ENCODE results near the gene GPANK1.

Gene GPANK1

GRCh38 chr6:31686483-31686882, 21.7 kb upstream of the GPANK1 start:
- Histone ChIP-seq H3F3A (ENCODE audit: insufficient read depth, low read length) (no peaks in the 10 kb centered on the region), H3K9me2 (ENCODE audit: low read depth, low read length) (no peaks in the 10 kb centered on the region), H3K4me3 (ENCODE audit: low read depth, low read length, poor library complexity, severe bottlenecking) (no peak overlapping the region), H2AFZ (ENCODE audit: low read length) (no peak overlapping the region), H3K36me3 (ENCODE audit: insufficient read depth, low read length) (peaks cover 46% of the 10 kb centered on the region), H3K9ac (ENCODE audit: low read length) (no peak overlapping the region), H3K79me2 (ENCODE audit: insufficient read depth, low read length) (no peaks in the 10 kb centered on the region), H3K9me3 (ENCODE audit: low read length) (no peaks in the 10 kb centered on the region), H3K27me3 (ENCODE audit: insufficient read depth, low read length) (no peaks in the 10 kb centered on the region), H3K27ac (ENCODE audit: low read depth, low read length, poor library complexity, severe bottlenecking) (no peak overlapping the region), H3K4me2 (ENCODE audit: low read length) (no peak overlapping the region), H3K4me1 (ENCODE audit: insufficient read depth, low read length, severe bottlenecking) (peaks cover 9% of the 10 kb centered on the region), H4K20me1 (ENCODE audit: insufficient read depth, low read length) (no peaks in the 10 kb centered on the region)
- TF ChIP-seq EZH2 (IDR thresholded peaks at IDR 0.05; ENCODE audit: borderline replicate concordance, low read length) (no peak), CTCF (IDR thresholded peaks at IDR 0.05; ENCODE audit: low read length) (no peak)

- Histone ChIP-seq H3K4me1 (ENCODE audit: insufficient read depth, low read length, severe bottlenecking) (peaks cover 12% of the 10 kb centered on the region), H3K9me3 (ENCODE audit: low read length) (no peaks in the 10 kb centered on the region), H4K20me1 (ENCODE audit: insufficient read depth, low read length) (no peaks in the 10 kb centered on the region), H3K9me2 (ENCODE audit: low read depth, low read length) (no peaks in the 10 kb centered on the region), H3K27me3 (ENCODE audit: insufficient read depth, low read length) (no peaks in the 10 kb centered on the region), H3K27ac (ENCODE audit: low read depth, low read length, poor library complexity, severe bottlenecking) (no peak overlapping the region), H3K79me2 (ENCODE audit: insufficient read depth, low read length) (no peaks in the 10 kb centered on the region), H3F3A (ENCODE audit: insufficient read depth, low read length) (no peaks in the 10 kb centered on the region), H2AFZ (ENCODE audit: low read length) (no peak overlapping the region), H3K4me3 (ENCODE audit: low read depth, low read length, poor library complexity, severe bottlenecking) (no peak overlapping the region), H3K9ac (ENCODE audit: low read length) (no peak overlapping the region), H3K4me2 (ENCODE audit: low read length) (no peak overlapping the region), H3K36me3 (ENCODE audit: insufficient read depth, low read length) (peaks cover 30% of the 10 kb centered on the region)
- TF ChIP-seq CTCF (IDR thresholded peaks at IDR 0.05; ENCODE audit: low read length), result no peak
- no peak for TF ChIP-seq EZH2 (IDR thresholded peaks at IDR 0.05; ENCODE audit: borderline replicate concordance, low read length)
Observed at GRCh38 chr6:31683591-31683990, 18.8 kb upstream of the GPANK1 start.

- peak overlapping the region; percentile 30; the same call in 1 of the 2 replicates for H3K9ac ChIP-seq (ENCODE audit: low read length)
- no peaks in the 10 kb centered on the region for H3K27me3 ChIP-seq (ENCODE audit: insufficient read depth, low read length)
- no peaks in the 10 kb centered on the region for H3K9me2 ChIP-seq (ENCODE audit: low read depth, low read length)
- H3K9me3 ChIP-seq (ENCODE audit: low read length), result no peaks in the 10 kb centered on the region
- no peaks in the 10 kb centered on the region for H3K79me2 ChIP-seq (ENCODE audit: insufficient read depth, low read length)
- H3F3A ChIP-seq (ENCODE audit: insufficient read depth, low read length), result no peaks in the 10 kb centered on the region
- H2AFZ ChIP-seq (ENCODE audit: low read length), result no peak overlapping the region
- peaks cover 16% of the 10 kb centered on the region for H3K4me1 ChIP-seq (ENCODE audit: insufficient read depth, low read length, severe bottlenecking)
- no peaks in the 10 kb centered on the region for H4K20me1 ChIP-seq (ENCODE audit: insufficient read depth, low read length)
- TF ChIP-seq CTCF (IDR thresholded peaks at IDR 0.05; ENCODE audit: low read length), result no peak
- H3K27ac ChIP-seq (ENCODE audit: low read depth, low read length, poor library complexity, severe bottlenecking), result no peak overlapping the region
- H3K4me2 ChIP-seq (ENCODE audit: low read length), result peak overlapping the region; percentile 69
- peak overlapping the region; percentile 49 for H3K4me3 ChIP-seq (ENCODE audit: low read depth, low read length, poor library complexity, severe bottlenecking)
- peaks cover 6% of the 10 kb centered on the region; the same call in 1 of the 2 replicates for H3K36me3 ChIP-seq (ENCODE audit: insufficient read depth, low read length)
Observed at GRCh38 chr6:31681135-31681671, 16.4 kb upstream of the GPANK1 start.
